Left renal cortex interstitium (tissue), 4 donors: ENCODE data around the gene SSR3. TPM values are rescaled to one million over a fixed set of nuclear protein-coding genes. Genes with fewer than 3 reads are reported as not detected.

ENCODE experiments used
- DNase-seq, 4 donors: peaks; one replicate each; pipeline ENCODE4 v3.0.0-alpha.2; 2013; ENCODE audit warnings: low read depth in 4 of 4, low spot score in 2 of 4, missing footprints in 1 of 4
- polyA plus RNA-seq, 4 donors: library from polyadenylated mRNA; unstranded; fragments of 120-200 nt; gene quantifications; one replicate each; pipeline ENCODE4 v1.2.1, GENCODE V29; 2013; ENCODE audit not compliant: insufficient read length in 4 of 4

SSR3 gene
- polyA plus RNA-seq, 4 donors: 123 to 155 (median 146) TPM

GRCh38 chr3:156539802-156540201 lies 15.1 kb downstream of the SSR3 start:
- no peak for DNase-seq

- DNase-seq: no peak
Observed at GRCh38 chr3:156539051-156539450, 15.9 kb downstream of the SSR3 start.

- DNase-seq: no peak
Observed at GRCh38 chr3:156536524-156537316, 18.2 kb downstream of the SSR3 start.

GRCh38 chr3:156535798-156536197 lies 19.1 kb downstream of the SSR3 start:
- DNase-seq: no peak

- peak in 2 of 4 donors; percentile 24 to 52 for DNase-seq
Observed at GRCh38 chr3:156535162-156535627, 19.7 kb downstream of the SSR3 start.

GRCh38 chr3:156533205-156533604 lies 21.7 kb downstream of the SSR3 start:
- no peak for DNase-seq

GRCh38 chr3:156532730-156533129 lies 22.2 kb downstream of the SSR3 start:
- DNase-seq: no peak

- no peak for DNase-seq
Observed at GRCh38 chr3:156530980-156531379, 23.9 kb downstream of the SSR3 start.

GRCh38 chr3:156527060-156527459 lies 27.9 kb downstream of the SSR3 start:
- no peak for DNase-seq

- DNase-seq: no peak
Observed at GRCh38 chr3:156525808-156526207, 29.1 kb downstream of the SSR3 start.

GRCh38 chr3:156522673-156523072 lies 32.2 kb downstream of the SSR3 start:
- DNase-seq: no peak

GRCh38 chr3:156519758-156520162 lies 35.2 kb downstream of the SSR3 start:
- DNase-seq: no peak

- no peak for DNase-seq
Observed at GRCh38 chr3:156518726-156519125, 36.2 kb downstream of the SSR3 start.

GRCh38 chr3:156516961-156517360 lies 38.0 kb downstream of the SSR3 start:
- DNase-seq: no peak

GRCh38 chr3:156516284-156516683 lies 38.6 kb downstream of the SSR3 start:
- DNase-seq: no peak

GRCh38 chr3:156513619-156514018 lies 41.3 kb downstream of the SSR3 start:
- DNase-seq: no peak

GRCh38 chr3:156511987-156512677 lies 42.8 kb downstream of the SSR3 start:
- DNase-seq: no peak

GRCh38 chr3:156509189-156510174 lies 45.4 kb downstream of the SSR3 start:
- DNase-seq: peak; percentile 24 to 56 (median 39)

- DNase-seq: no peak
Observed at GRCh38 chr3:156507285-156507684, 47.6 kb downstream of the SSR3 start.

GRCh38 chr3:156498307-156498706 lies 56.6 kb downstream of the SSR3 start:
- DNase-seq: no peak

- DNase-seq: no peak
Observed at GRCh38 chr3:156497326-156497725, 57.6 kb downstream of the SSR3 start.
